Astrocyte (in vitro differentiated cells and primary cell): ENCODE results near the gene UBE2G2.

ENCODE experiments used
- EZH2 ChIP-seq: IDR thresholded peaks from 2 replicates; pipeline ENCODE4 v1.6.1; 2012; ENCODE audit warnings: mild to moderate bottlenecking, low read length, inconsistent platforms; ENCODE audit not compliant: insufficient read depth
- TF ChIP-seq, protein P1 (sequence below): IDR thresholded peaks from 2 replicates; pipeline ENCODE4 v1.5.1; 2011; ENCODE audit warnings: low read depth, mild to moderate bottlenecking, inconsistent platforms, low read length, moderate library complexity; ENCODE audit not compliant: insufficient read depth

DNA sequence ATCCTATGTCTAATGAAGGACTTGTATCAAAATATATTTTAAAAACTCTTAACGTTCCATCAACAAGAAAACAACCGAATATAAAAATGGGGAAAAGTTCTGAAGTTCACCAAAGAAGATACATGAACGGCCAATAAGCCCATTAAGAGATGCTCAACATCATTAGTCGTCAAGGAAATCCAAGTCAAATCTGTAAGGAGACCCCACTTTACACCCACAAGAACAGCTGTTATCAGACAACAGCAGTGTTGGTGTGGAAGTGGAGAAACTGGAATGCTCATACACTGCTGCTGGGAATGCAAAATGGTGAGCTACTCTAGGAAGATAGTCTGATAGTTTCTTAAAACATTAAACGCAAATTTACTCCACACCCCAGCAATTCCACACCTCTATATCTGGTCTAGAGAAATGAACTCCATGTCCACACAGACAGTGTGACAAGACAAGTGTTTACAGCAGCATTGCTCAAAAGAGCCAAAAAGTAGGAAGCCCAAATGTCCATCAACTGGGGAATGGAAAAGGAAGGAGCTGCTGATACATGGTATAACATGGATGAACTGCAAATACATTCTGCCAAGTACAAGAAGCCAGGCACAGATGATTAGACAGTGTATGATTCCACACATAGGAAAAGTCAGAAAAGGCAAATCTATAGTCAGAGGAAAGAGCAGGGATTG is 18.5 kb downstream of the UBE2G2 start:
- TF ChIP-seq, protein P1, sequence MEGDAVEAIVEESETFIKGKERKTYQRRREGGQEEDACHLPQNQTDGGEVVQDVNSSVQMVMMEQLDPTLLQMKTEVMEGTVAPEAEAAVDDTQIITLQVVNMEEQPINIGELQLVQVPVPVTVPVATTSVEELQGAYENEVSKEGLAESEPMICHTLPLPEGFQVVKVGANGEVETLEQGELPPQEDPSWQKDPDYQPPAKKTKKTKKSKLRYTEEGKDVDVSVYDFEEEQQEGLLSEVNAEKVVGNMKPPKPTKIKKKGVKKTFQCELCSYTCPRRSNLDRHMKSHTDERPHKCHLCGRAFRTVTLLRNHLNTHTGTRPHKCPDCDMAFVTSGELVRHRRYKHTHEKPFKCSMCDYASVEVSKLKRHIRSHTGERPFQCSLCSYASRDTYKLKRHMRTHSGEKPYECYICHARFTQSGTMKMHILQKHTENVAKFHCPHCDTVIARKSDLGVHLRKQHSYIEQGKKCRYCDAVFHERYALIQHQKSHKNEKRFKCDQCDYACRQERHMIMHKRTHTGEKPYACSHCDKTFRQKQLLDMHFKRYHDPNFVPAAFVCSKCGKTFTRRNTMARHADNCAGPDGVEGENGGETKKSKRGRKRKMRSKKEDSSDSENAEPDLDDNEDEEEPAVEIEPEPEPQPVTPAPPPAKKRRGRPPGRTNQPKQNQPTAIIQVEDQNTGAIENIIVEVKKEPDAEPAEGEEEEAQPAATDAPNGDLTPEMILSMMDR: no peak
- TF ChIP-seq EZH2: no peak
